ENCODE results near the gene BAZ2A. TPM values are rescaled to one million over a fixed set of nuclear protein-coding genes. Genes with fewer than 3 reads are reported as not detected.
A peak's percentile ranks its signal among the peaks of the same experiment; 100 is the strongest.
"Not testable (repeated sequence)": the region's sequence is repeated elsewhere in the genome, so short reads cannot be mapped to it uniquely, and the experiment has no call there.

BAZ2A gene
- 124 and 131 TPM in 2 replicates for total RNA-seq

DNA sequence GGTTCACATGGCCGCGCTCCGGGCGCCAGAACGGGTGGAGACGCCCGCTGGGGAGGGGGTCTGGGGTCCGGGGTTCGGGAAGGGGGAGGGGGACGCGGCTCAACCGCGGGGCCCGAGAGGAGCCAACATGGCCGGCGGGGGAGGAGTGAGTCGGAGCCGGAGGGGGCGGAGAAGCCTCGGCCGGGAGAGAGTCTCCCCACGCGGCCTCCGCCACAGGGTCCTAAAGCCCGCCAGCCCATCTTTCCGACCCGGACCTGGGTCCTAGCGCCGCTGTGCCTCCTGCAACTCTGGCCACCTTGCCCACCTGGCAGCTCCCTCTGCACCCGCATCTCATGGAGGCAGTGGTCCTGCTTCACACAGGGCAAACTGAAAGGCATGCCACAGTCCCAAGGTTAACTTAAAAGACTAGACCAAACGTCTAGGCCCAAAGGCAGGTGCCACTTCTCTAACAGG is at the start of gene BAZ2A:
Gene BAZ2A (minus strand): TSS at position 147 of the 453 bp plus-strand sequence. CDS start 12,796 bp downstream, outside the sequence.
- H3K27ac Mint-ChIP-seq: peak within 1 kb of the TSS; percentile 94
- H3K4me1 Mint-ChIP-seq (ENCODE audit: low read depth): peaks cover 61% of the 10 kb centered on the region
- H3K4me3 Mint-ChIP-seq (ENCODE audit: low read depth): peak within 1 kb of the TSS; percentile 99
- H3K36me3 Mint-ChIP-seq (ENCODE audit: low read depth): peaks cover 30% of the 10 kb centered on the region
- no peaks in the 10 kb centered on the region for H3K9me3 Mint-ChIP-seq
- H3K27me3 Mint-ChIP-seq (ENCODE audit: low read depth): no peaks in the 10 kb centered on the region
- intact Hi-C loops (cut with micrococcal nuclease): loop anchor here (5.0 to 10.0 kb wide), 2 partner anchors 513 to 705 kb away; partner anchors contain the start of genes PYM1, RPL41 and ZC3H10
- peak; percentile 81 for DNase-seq (ENCODE audit: low spot score)

DNA sequence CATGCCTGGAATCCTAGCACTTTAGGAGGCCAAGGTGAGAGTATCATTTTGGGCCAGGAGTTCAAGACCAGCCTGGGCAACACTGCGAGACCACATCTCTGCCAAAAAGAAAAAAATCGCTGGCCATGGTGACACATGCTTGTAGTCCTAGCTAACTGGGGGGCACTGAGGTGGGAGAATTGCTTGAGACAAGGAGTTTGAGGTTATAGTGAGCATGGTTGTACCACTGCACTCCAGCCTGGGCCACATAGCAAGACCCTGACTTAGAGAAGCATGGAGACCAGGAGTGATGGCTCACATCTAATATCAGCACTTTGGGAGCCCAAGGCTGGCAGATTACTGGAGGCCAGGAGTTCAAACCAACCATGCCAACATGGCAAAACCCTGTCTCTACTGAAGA is 48.7 kb upstream of the BAZ2A start:
- no peak for DNase-seq (ENCODE audit: low spot score)
- H3K4me3 Mint-ChIP-seq (ENCODE audit: low read depth): no peak overlapping the region
- H3K27me3 Mint-ChIP-seq (ENCODE audit: low read depth): no peaks in the 10 kb centered on the region
- peaks cover 58% of the 10 kb centered on the region for H3K36me3 Mint-ChIP-seq (ENCODE audit: low read depth)
- no peaks in the 10 kb centered on the region for H3K9me3 Mint-ChIP-seq
- peaks cover 34% of the 10 kb centered on the region for H3K4me1 Mint-ChIP-seq (ENCODE audit: low read depth)
- H3K27ac Mint-ChIP-seq: peak overlapping the region; percentile 7
- intact Hi-C loops (cut with micrococcal nuclease): no loop called here

DNA sequence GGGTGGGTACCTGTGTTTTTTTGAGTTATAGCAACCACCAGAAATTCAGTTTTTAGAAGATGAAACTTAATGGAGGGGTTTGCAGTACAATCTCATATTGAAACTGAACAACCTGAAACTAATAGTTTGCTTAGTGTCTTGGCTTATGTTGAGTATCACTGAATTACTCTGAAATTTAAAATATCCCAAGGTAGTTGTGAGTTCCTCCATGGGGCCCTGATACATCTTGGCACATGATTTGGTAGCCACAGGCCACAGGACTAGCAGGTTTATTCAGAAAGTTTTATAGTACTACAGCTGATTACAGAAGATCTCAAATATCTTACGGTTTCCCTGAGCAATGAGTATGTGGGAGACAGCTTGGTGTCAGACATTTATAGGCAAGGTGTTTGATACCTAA is 47.6 kb upstream of the BAZ2A start:
- Mint-ChIP-seq H3K9me3 (no peaks in the 10 kb centered on the region), H3K36me3 (ENCODE audit: low read depth) (peaks cover 58% of the 10 kb centered on the region), H3K4me3 (ENCODE audit: low read depth) (no peak overlapping the region), H3K27me3 (ENCODE audit: low read depth) (no peaks in the 10 kb centered on the region), H3K27ac (peak overlapping the region; percentile 67), H3K4me1 (ENCODE audit: low read depth) (peaks cover 35% of the 10 kb centered on the region)
- no peak for DNase-seq (ENCODE audit: low spot score)
- intact Hi-C loops (cut with micrococcal nuclease): no loop called here

DNA sequence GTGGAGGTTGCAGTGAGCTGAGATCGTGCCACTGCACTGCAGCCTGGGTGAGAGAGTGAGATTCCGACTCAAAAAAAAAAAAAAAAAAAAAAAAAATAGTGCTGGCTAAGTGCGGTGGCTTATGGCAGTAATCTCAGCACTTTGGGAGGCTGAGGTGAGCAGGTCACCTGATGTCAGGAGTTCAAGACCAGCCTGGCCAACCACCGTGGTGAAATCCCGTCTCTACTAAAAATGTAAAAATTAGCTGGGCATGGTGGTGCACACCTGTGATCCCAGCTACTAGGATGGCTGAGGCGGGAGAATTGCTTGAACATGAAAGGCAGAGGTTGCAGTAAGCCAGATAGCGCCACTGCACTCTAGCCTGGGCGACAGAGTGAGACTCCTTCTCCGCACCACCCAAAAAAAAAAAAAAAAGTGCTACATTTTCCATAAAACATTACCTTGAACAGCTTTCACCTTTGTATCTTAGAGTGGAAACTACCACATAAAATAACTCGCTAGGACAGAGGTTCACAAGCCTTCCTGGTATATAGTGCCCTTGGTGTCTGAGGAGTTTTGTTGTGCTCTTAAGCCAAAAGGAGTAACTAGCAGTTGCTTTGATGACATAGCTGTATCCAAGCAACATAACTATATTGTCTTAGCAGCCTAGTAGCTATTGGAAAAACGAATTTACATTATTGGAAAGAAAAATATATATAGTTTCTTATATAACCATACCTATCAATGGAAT is 46.9 kb upstream of the BAZ2A start:
- Mint-ChIP-seq H3K9me3 (no peaks in the 10 kb centered on the region), H3K27ac (peak overlapping the region; percentile 63), H3K36me3 (ENCODE audit: low read depth) (peaks cover 58% of the 10 kb centered on the region), H3K4me3 (ENCODE audit: low read depth) (no peak overlapping the region), H3K27me3 (ENCODE audit: low read depth) (no peaks in the 10 kb centered on the region), H3K4me1 (ENCODE audit: low read depth) (peaks cover 33% of the 10 kb centered on the region)
- no peak for DNase-seq (ENCODE audit: low spot score)
- intact Hi-C loops (cut with micrococcal nuclease): no loop called here

DNA sequence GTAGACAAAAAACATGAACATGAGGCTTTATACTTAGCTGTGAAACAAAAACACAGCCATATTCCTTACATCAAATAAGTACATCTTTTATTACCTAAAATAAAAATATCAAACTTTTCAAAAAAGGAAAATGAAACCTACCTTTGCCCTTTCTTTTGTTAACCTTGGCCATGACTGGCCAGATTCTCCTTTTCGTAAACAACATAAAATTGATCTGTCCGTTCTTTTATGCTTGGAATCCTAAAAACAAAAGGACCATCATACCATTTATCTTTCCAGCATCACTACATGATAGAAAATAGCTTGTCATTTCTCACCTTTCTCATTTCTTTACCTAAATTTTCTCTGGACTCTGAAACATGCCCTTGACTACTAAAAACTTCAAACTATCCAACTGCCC is 41.5 kb upstream of the BAZ2A start:
- Mint-ChIP-seq H3K27me3 (ENCODE audit: low read depth) (no peaks in the 10 kb centered on the region), H3K9me3 (no peaks in the 10 kb centered on the region), H3K27ac (no peak overlapping the region), H3K36me3 (ENCODE audit: low read depth) (peaks cover 70% of the 10 kb centered on the region), H3K4me3 (ENCODE audit: low read depth) (no peak overlapping the region), H3K4me1 (ENCODE audit: low read depth) (peaks cover 32% of the 10 kb centered on the region)
- DNase-seq (ENCODE audit: low spot score): no peak
- intact Hi-C loops (cut with micrococcal nuclease): no loop called here

DNA sequence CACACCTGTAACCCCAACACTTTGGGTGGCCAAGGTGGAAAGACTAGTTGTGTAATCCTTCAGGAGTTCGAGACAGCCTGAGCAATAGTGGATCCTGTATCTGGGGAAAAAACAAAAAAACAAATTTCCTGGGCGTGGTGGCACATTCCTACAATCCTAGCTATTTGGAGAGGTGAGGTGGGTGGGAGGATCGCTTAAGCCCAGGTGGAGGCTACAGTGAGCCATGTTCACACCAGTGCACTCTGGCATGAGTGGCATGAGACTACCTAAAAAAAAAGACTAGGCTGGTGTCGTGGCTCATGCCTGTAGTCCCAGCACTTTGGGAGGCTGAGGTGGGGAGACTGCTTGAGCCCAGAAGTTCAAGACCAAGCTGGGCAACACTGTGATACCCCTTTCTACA is 40.7 kb upstream of the BAZ2A start:
- Mint-ChIP-seq H3K4me1 (ENCODE audit: low read depth) (peaks cover 30% of the 10 kb centered on the region), H3K27ac (no peak overlapping the region), H3K4me3 (ENCODE audit: low read depth) (no peak overlapping the region), H3K9me3 (no peaks in the 10 kb centered on the region), H3K36me3 (ENCODE audit: low read depth) (peaks cover 73% of the 10 kb centered on the region), H3K27me3 (ENCODE audit: low read depth) (no peaks in the 10 kb centered on the region)
- intact Hi-C loops (cut with micrococcal nuclease): no loop called here
- no peak for DNase-seq (ENCODE audit: low spot score)

DNA sequence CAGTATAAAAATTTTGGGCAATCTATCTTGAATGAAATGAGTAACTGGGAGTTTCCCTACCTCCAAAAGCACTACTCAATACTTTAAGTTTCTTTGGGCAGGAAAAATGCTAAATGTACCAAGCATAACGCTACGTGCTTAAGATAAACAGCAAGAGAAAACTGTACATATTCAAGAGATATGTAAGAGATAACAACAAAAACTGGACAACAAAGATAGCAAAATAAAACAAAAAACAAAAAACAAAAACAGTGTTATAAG is 38.0 kb upstream of the BAZ2A start:
- H3K4me1 Mint-ChIP-seq (ENCODE audit: low read depth): peaks cover 29% of the 10 kb centered on the region
- H3K36me3 Mint-ChIP-seq (ENCODE audit: low read depth): peaks cover 88% of the 10 kb centered on the region
- no peak overlapping the region for H3K27ac Mint-ChIP-seq
- no peaks in the 10 kb centered on the region for H3K27me3 Mint-ChIP-seq (ENCODE audit: low read depth)
- no peak for DNase-seq (ENCODE audit: low spot score)
- intact Hi-C loops (cut with micrococcal nuclease): no loop called here
- no peak overlapping the region for H3K4me3 Mint-ChIP-seq (ENCODE audit: low read depth)
- H3K9me3 Mint-ChIP-seq: no peaks in the 10 kb centered on the region

DNA sequence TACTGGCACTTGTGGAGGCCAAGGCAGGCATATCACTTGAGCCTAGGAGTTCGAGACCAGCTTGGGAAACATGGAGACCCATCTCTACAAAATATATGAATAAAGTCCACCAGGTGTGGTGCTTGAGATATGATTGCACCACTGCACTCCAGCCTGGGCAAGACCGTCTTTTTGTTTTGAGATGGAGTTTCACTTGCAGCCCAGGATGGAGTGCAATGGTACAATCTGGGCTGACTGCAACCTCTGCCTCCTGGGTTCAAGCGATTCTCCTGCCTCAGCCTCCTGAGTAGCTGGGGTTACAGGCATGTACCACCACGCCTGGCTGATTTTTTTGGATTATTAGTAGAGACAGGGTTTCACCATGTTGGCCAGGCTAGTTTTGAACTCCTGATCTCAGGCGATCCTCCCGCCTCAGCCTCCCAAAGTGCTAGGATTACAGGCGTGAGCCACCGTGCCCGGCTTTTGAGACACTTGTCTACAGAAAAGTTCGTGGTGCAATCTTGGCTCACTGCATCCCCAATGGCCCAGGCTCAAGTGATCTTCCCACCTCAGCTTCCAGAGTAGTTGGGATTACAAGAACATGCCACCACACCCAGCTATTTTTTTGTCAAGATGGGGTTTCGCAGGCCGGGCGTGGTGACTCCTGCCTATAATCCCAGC is 32.0 kb upstream of the BAZ2A start:
- Mint-ChIP-seq H3K9me3 (no peaks in the 10 kb centered on the region), H3K4me1 (ENCODE audit: low read depth) (peaks cover 15% of the 10 kb centered on the region), H3K27ac (no peak overlapping the region), H3K36me3 (ENCODE audit: low read depth) (peaks cover 47% of the 10 kb centered on the region), H3K27me3 (ENCODE audit: low read depth) (no peaks in the 10 kb centered on the region), H3K4me3 (ENCODE audit: low read depth) (no peak overlapping the region)
- no peak for DNase-seq (ENCODE audit: low spot score)
- intact Hi-C loops (cut with micrococcal nuclease): no loop called here

DNA sequence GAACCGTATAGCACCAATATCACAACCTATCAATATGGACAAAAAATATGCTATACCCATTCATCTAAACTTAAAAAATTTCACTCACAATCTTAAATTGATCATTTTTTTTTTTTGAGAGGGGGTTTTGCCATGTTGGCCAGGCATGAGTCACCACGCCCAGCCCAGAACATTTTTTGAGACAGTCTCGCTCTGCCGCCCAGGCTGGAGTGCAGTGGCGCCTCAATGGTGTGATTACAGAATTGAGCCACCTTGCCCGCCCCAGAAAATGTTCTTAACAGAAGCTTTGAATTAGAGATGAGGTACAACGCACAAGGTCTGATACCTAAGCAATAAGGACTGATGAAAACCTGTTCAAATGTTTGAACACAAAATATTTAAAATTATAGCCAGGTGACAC is 31.4 kb upstream of the BAZ2A start:
- Mint-ChIP-seq H3K4me1 (ENCODE audit: low read depth) (peaks cover 15% of the 10 kb centered on the region), H3K4me3 (ENCODE audit: low read depth) (no peak overlapping the region)
- no peak for DNase-seq (ENCODE audit: low spot score)

DNA sequence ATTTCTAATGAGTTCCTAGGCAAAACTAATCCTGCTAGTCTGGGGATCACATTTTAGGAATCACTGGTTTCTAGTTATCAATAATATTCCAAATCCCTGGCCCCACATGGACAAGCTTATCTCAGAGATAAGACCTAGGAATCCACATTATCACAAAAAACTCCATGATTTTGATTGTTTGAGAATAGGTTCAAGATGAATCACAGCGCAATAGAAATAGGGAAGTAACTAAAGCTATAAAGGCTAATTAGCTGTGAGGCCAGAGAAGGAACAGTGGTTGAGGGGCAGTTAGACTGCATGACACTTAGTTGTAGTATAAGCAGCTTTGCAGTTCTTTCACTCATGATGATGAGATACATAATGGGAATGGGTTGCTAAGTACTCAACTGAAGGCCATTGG is 28.8 kb upstream of the BAZ2A start:
- peaks cover 13% of the 10 kb centered on the region for H3K4me1 Mint-ChIP-seq (ENCODE audit: low read depth)
- peaks cover 9% of the 10 kb centered on the region for H3K9me3 Mint-ChIP-seq
- no peak overlapping the region for H3K4me3 Mint-ChIP-seq (ENCODE audit: low read depth)
- no peak for DNase-seq (ENCODE audit: low spot score)
- peaks cover 34% of the 10 kb centered on the region for H3K36me3 Mint-ChIP-seq (ENCODE audit: low read depth)
- intact Hi-C loops (cut with micrococcal nuclease): no loop called here
- peak overlapping the region; percentile 21 for H3K27ac Mint-ChIP-seq
- no peaks in the 10 kb centered on the region for H3K27me3 Mint-ChIP-seq (ENCODE audit: low read depth)

More for the DNA sequence above, 31.4 kb upstream of the BAZ2A start:
- Mint-ChIP-seq H3K27ac (no peak overlapping the region), H3K36me3 (ENCODE audit: low read depth) (peaks cover 45% of the 10 kb centered on the region), H3K9me3 (no peaks in the 10 kb centered on the region), H3K27me3 (ENCODE audit: low read depth) (no peaks in the 10 kb centered on the region)
- intact Hi-C loops (cut with micrococcal nuclease): no loop called here

DNA sequence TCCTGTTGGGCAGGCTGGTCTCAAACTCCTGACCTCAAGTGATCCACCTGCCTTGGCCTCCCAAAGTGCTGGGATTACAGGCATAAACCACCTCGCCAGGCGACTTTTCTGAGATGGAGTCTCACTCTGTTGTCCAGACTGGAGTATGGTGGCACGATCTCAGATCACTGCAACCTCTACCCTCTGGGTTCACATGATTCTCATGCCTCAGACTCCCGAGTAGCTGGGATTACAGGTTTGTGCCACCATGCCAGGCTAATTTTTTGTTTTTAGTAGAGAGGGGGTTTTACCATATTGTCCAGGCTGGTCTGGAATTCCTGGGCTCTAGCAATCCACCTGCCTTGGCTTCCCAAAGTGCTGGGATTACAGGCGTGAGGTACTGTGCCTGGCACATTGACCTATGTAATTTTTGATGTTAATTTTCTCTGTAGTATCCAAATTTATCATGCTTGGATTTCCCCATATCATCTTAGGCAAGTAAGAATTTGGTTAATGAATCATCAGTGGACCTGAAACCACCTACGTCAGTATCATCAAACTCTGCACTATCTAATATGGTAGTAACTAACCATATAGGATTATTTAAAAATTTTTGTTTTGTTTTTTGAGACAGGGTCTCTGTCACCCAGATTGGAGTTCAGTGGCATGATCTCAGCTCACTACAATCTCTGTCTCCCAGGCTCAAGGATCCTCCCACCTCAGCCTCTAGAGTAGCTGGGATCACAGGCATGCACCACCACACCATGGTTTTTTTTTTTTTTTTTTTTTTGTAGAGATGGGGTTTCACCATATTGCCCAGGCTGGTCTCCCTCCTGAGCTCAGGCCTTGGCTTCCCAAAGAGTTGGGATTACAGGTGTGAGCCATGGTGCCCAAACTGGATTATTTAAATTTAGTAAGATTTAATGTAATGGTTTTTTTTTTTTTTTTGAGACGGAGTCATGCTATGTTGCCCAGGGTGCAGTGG is 27.6 kb upstream of the BAZ2A start:
- peaks cover 10% of the 10 kb centered on the region for H3K4me1 Mint-ChIP-seq (ENCODE audit: low read depth)
- H3K27me3 Mint-ChIP-seq (ENCODE audit: low read depth): no peaks in the 10 kb centered on the region
- intact Hi-C loops (cut with micrococcal nuclease): no loop called here
- DNase-seq (ENCODE audit: low spot score): no peak
- peaks cover 21% of the 10 kb centered on the region for H3K9me3 Mint-ChIP-seq
- H3K36me3 Mint-ChIP-seq (ENCODE audit: low read depth): peaks cover 31% of the 10 kb centered on the region
- peak overlapping the region; percentile 83 for H3K27ac Mint-ChIP-seq
- H3K4me3 Mint-ChIP-seq (ENCODE audit: low read depth): no peak overlapping the region

DNA sequence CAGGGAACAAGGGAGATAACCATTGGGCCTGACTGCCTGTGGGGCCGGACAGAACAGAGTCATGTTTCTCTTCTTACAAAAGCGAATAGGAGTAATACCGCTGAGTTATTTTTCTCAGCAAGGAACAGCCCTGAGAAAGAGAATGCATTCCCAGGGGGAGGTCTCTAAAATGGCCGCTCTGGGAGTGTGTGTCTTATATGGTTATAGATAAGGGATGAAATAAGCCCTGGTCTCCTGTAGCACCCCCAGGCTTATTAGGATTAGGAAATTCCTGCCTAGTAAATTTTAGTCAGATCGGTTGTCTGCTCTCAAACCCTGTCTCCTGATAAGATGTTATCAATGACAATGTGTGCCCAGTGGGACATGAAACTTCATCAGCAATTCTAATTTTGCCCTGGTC is 23.7 kb upstream of the BAZ2A start:
- Mint-ChIP-seq H3K9me3 (peaks cover 23% of the 10 kb centered on the region), H3K36me3 (ENCODE audit: low read depth) (peaks cover 26% of the 10 kb centered on the region)
- intact Hi-C loops (cut with micrococcal nuclease); H3K27ac Mint-ChIP-seq; H3K27me3 Mint-ChIP-seq (ENCODE audit: low read depth); DNase-seq (ENCODE audit: low spot score); H3K4me1 Mint-ChIP-seq (ENCODE audit: low read depth); H3K4me3 Mint-ChIP-seq (ENCODE audit: low read depth): not testable (repeated sequence)
